Measurements from ENCODE around the gene PON2.

- no peak for TF ChIP-seq CTCF (IDR thresholded peaks at IDR 0.05 in 8 of 11, conservative IDR thresholded peaks at IDR 0.05 in 3 of 11)
- TF ChIP-seq POLR2A (IDR thresholded peaks at IDR 0.05): no peak
Observed at GRCh38 chr7:95432606-95433005, 2.2 kb downstream of the PON2 start.

Data from spleen (tissue), 7 donors.